Panc1 (cell line): Measurements from ENCODE around the gene KRTAP5-6. TPM values are rescaled to one million over a fixed set of nuclear protein-coding genes. Genes with fewer than 3 reads are reported as not detected.

ENCODE experiments used
- ATAC-seq: fragments of 200-7000 bp; cut with Tn5 transposase; 2 replicates; pipeline ENCODE4 v1.9.1; 2020; ENCODE audit warnings: mild to moderate bottlenecking, moderate library complexity
- BruUV-seq: library from RNA; stranded (reverse); fragments of 400-500 nt; replicated peaks from 2 replicates; lab custom pipeline; 2021; lab: Mats Ljungman, UMichigan
- CTCF ChIA-PET: fragments of 300-600 bp; sonication (Branson Sonifier 250); formaldehyde crosslinking; loops from one replicate; lab custom pipeline; 2022; ENCODE audit warnings: antibody characterized with exemption; lab: Charles Lee
- POLR2A ChIA-PET: fragments of 300-600 bp; sonication (Branson Sonifier 250); formaldehyde crosslinking; loops from one replicate; lab custom pipeline; 2022; ENCODE audit warnings: antibody characterized with exemption; lab: Charles Lee
- DNase-seq: peaks from one replicate; pipeline ENCODE4 v3.0.0-alpha.2; 2010; ENCODE audit warnings: low read depth, low spot score
- H3K27ac ChIP-seq: 2 replicates; pipeline ENCODE4 v1.5.1; 2011; ENCODE audit warnings: mild to moderate bottlenecking, low read length, inconsistent platforms
- H3K27me3 ChIP-seq: fragments of 200-500 bp; sonication (Bioruptor generic); 2 replicates; pipeline ENCODE4 v1.6.0; 2014; ENCODE audit warnings: low read length, inconsistent platforms; ENCODE audit not compliant: control insufficient read depth, insufficient read depth
- H3K36me3 ChIP-seq: fragments of 200-500 bp; sonication (Bioruptor generic); 2 replicates; pipeline ENCODE4 v1.5.1; 2014; ENCODE audit warnings: inconsistent platforms, mild to moderate bottlenecking, low read length, moderate library complexity; ENCODE audit not compliant: control insufficient read depth, insufficient read depth
- H3K4me1 ChIP-seq: 2 replicates; pipeline ENCODE4 v1.5.1; 2011; ENCODE audit warnings: inconsistent platforms, mild to moderate bottlenecking, low read length, moderate library complexity; ENCODE audit not compliant: control insufficient read depth, insufficient read depth
- H3K4me3 ChIP-seq, 2 experiments: 2 replicates each; pipeline ENCODE4 v1.5.1; 2011 to 2012; ENCODE audit warnings: low read depth in 2 of 2, low read length in 2 of 2, mild to moderate bottlenecking in 2 of 2, inconsistent platforms in 1 of 2, moderate library complexity in 1 of 2
- H3K9me3 ChIP-seq: fragments of 200-500 bp; sonication (Bioruptor generic); 2 replicates; pipeline ENCODE4 v1.5.1; 2014; ENCODE audit warnings: low read depth, mild to moderate bottlenecking, inconsistent platforms, low read length, moderate library complexity; ENCODE audit not compliant: control insufficient read depth, insufficient read depth
- CTCF ChIP-seq: fragments of 450-650 bp; IDR thresholded peaks from 2 replicates; pipeline ENCODE4 v1.5.1; 2017; ENCODE audit warnings: mild to moderate bottlenecking
- POLR2AphosphoS5 ChIP-seq: IDR thresholded peaks from 2 replicates; pipeline ENCODE4 v1.6.1; 2012; ENCODE audit warnings: mild to moderate bottlenecking, low read depth, low read length, moderate library complexity
- REST ChIP-seq, 2 experiments: IDR thresholded peaks; 2 replicates each; pipeline ENCODE4 v1.6.1; 2011 to 2012; ENCODE audit warnings: low read depth in 2 of 2, control low read depth in 1 of 2, low read length in 1 of 2, mild to moderate bottlenecking in 1 of 2, moderate library complexity in 1 of 2; ENCODE audit not compliant: insufficient read depth in 1 of 2
- SIN3A ChIP-seq: IDR thresholded peaks from 2 replicates; pipeline ENCODE4 v1.6.1; 2012; ENCODE audit warnings: low read depth, mild to moderate bottlenecking, low read length, moderate library complexity, borderline replicate concordance; ENCODE audit not compliant: insufficient read depth
- TCF7L2 ChIP-seq: IDR thresholded peaks from 2 replicates; pipeline ENCODE4 v1.6.1; 2011; ENCODE audit warnings: mild to moderate bottlenecking, low read depth, low read length, inconsistent platforms
- in situ Hi-C: cut with HindIII; loops from 2 replicates; pipeline ENCODE4 v1.10.0; 2016; ENCODE audit warnings: low sequenced_read_pairs, low pct_unique_long_range_greater_than_20kb
- intact Hi-C: fragments of 100-400 bp; cut with micrococcal nuclease; formaldehyde crosslinking; loops from one replicate; pipeline ENCODE4 v1.10.0; 2022; ENCODE audit not compliant: unreplicated experiment
- total RNA-seq: library from RNA; stranded (reverse); gene quantifications from one replicate; pipeline ENCODE4 v1.2.1, GENCODE V29; 2021; ENCODE audit not compliant: unreplicated experiment

Gene KRTAP5-6
- total RNA-seq, 1 experiment from 2014 or later, result not detected

GRCh38 chr11:1744137-1744886 lies 47.3 kb downstream of the KRTAP5-6 start:
- no peak overlapping the region for H3K27ac ChIP-seq
- no peak for DNase-seq
- TF ChIP-seq POLR2AphosphoS5 (no peak), REST (IDR thresholded peaks at IDR 0.05; ENCODE audit: insufficient read depth in 1 of 2, low read depth in 2 of 2, low read length in 1 of 2) (no peak), TCF7L2 (no peak)
- no peaks in the 10 kb centered on the region; the same call in 1 of the 2 replicates for H3K27me3 ChIP-seq
- H3K4me3 ChIP-seq, result no peak overlapping the region
- CTCF ChIA-PET, result interaction anchor here (0.6 to 1.2 kb wide), 3 partner anchors 50 to 675 kb away, joined by 3 to 4 read pairs (median 3); no protein-coding TSS in a partner anchor
- BruUV-seq, result TSS peak; percentile 9
- peaks cover under 1% of the 10 kb centered on the region; the same call in 1 of the 2 replicates for H3K4me1 ChIP-seq
- intact Hi-C loops, result no loop called here
- no peaks in the 10 kb centered on the region for H3K9me3 ChIP-seq
- in situ Hi-C loops, result no loop called here
- POLR2A ChIA-PET, result no interaction called here
- no peaks in the 10 kb centered on the region for H3K36me3 ChIP-seq
- no peak for ATAC-seq

- DNase-seq (no peak), ATAC-seq (no peak)
- no peaks in the 10 kb centered on the region for H3K27me3 ChIP-seq
- POLR2A ChIA-PET, result no interaction called here
- H3K27ac ChIP-seq, result no peak overlapping the region
- intact Hi-C loops, result no loop called here
- no peaks in the 10 kb centered on the region for H3K9me3 ChIP-seq
- no peak overlapping the region for H3K4me3 ChIP-seq
- no TSS peak for BruUV-seq
- in situ Hi-C loops, result no loop called here
- peaks cover 8% of the 10 kb centered on the region for H3K4me1 ChIP-seq
- no peak for TF ChIP-seq POLR2AphosphoS5
- TF ChIP-seq SIN3A, result no peak
- no peak for TF ChIP-seq TCF7L2
- no peak for TF ChIP-seq CTCF
- no peak for TF ChIP-seq REST (IDR thresholded peaks at IDR 0.05; ENCODE audit: insufficient read depth in 1 of 2, low read depth in 2 of 2, low read length in 1 of 2)
- H3K36me3 ChIP-seq, result no peaks in the 10 kb centered on the region
- CTCF ChIA-PET, result interaction anchor here (1.2 kb wide), 2 partner anchors 51 to 92 kb away, joined by 3 to 4 read pairs; no protein-coding TSS in a partner anchor
These were observed 48.1 kb downstream of the KRTAP5-6 start for GRCh38 chr11:1744891-1745700.
